ENCODE data around the gene FAM13A. TPM values are rescaled to one million over a fixed set of nuclear protein-coding genes. Genes with fewer than 3 reads are reported as not detected.
"Not testable (repeated sequence)": the region's sequence is repeated elsewhere in the genome, so short reads cannot be mapped to it uniquely, and the experiment has no call there.

Gene FAM13A
- total RNA-seq, 1 donor from 2014 or later, result 29.5 TPM

GRCh38 chr4:89070041-89070440 lies 13.1 kb upstream of the FAM13A start:
- DNase-seq (ENCODE audit: low spot score, unreplicated experiment), result no peak
- Mint-ChIP-seq H3K4me1 (ENCODE audit: low read depth) (no peaks in the 10 kb centered on the region), H3K27ac (no peak overlapping the region), H3K36me3 (ENCODE audit: insufficient read depth) (no peaks in the 10 kb centered on the region), H3K4me3 (ENCODE audit: low read depth) (no peak overlapping the region), H3K9me3 (ENCODE audit: low read depth) (no peaks in the 10 kb centered on the region), H3K27me3 (no peaks in the 10 kb centered on the region)
- TF ChIP-seq, protein P1, sequence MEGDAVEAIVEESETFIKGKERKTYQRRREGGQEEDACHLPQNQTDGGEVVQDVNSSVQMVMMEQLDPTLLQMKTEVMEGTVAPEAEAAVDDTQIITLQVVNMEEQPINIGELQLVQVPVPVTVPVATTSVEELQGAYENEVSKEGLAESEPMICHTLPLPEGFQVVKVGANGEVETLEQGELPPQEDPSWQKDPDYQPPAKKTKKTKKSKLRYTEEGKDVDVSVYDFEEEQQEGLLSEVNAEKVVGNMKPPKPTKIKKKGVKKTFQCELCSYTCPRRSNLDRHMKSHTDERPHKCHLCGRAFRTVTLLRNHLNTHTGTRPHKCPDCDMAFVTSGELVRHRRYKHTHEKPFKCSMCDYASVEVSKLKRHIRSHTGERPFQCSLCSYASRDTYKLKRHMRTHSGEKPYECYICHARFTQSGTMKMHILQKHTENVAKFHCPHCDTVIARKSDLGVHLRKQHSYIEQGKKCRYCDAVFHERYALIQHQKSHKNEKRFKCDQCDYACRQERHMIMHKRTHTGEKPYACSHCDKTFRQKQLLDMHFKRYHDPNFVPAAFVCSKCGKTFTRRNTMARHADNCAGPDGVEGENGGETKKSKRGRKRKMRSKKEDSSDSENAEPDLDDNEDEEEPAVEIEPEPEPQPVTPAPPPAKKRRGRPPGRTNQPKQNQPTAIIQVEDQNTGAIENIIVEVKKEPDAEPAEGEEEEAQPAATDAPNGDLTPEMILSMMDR (IDR thresholded peaks at IDR 0.05; ENCODE audit: unreplicated experiment), result no peak

DNA sequence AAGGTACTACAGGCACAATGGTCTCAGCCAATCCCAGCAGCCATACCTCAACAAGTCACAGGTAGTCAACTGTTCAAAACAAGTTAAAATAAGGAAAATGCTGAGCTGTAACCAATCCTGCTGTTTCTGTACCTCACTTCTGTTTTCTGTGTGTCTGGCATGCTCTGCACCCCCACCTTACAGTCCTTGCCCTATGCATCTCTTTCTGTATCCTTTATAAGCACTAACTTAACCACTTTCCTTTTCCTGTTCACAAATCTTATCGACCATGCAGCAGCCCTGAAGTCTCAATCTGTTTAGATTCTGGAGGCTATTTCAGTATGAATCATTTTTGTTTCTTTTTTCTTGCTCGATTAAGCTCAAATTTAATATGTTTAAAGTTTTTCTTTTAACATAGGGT lies 12.5 kb upstream of the FAM13A start:
- Mint-ChIP-seq H3K27me3 (no peaks in the 10 kb centered on the region), H3K4me3 (ENCODE audit: low read depth) (no peak overlapping the region), H3K36me3 (ENCODE audit: insufficient read depth) (no peaks in the 10 kb centered on the region), H3K27ac (no peak overlapping the region), H3K9me3 (ENCODE audit: low read depth) (no peaks in the 10 kb centered on the region), H3K4me1 (ENCODE audit: low read depth) (no peaks in the 10 kb centered on the region)
- TF ChIP-seq, protein P1 (IDR thresholded peaks at IDR 0.05; ENCODE audit: unreplicated experiment), result no peak
- DNase-seq (ENCODE audit: low spot score, unreplicated experiment), result no peak

- no peak overlapping the region for H3K4me3 Mint-ChIP-seq (ENCODE audit: low read depth)
- no peak for DNase-seq (ENCODE audit: low spot score, unreplicated experiment)
Measured at GRCh38 chr4:89067417-89067816, 10.4 kb upstream of the FAM13A start.

GRCh38 chr4:89064848-89065247 lies 7.9 kb upstream of the FAM13A start:
- Mint-ChIP-seq H3K4me1 (ENCODE audit: low read depth) (no peaks in the 10 kb centered on the region), H3K27ac (no peak overlapping the region), H3K4me3 (ENCODE audit: low read depth) (no peak overlapping the region), H3K36me3 (ENCODE audit: insufficient read depth) (peaks cover 2% of the 10 kb centered on the region), H3K9me3 (ENCODE audit: low read depth) (peaks cover 14% of the 10 kb centered on the region), H3K27me3 (no peaks in the 10 kb centered on the region)
- TF ChIP-seq, protein P1 (IDR thresholded peaks at IDR 0.05; ENCODE audit: unreplicated experiment), result no peak
- DNase-seq (ENCODE audit: low spot score, unreplicated experiment), result no peak

More at GRCh38 chr4:89067417-89067816, 10.4 kb upstream of the FAM13A start:
- no peaks in the 10 kb centered on the region for H3K4me1 Mint-ChIP-seq (ENCODE audit: low read depth)
- H3K27me3 Mint-ChIP-seq, result no peaks in the 10 kb centered on the region
- H3K9me3 Mint-ChIP-seq (ENCODE audit: low read depth), result no peaks in the 10 kb centered on the region
- TF ChIP-seq, protein P1 (IDR thresholded peaks at IDR 0.05; ENCODE audit: unreplicated experiment), result no peak
- H3K27ac Mint-ChIP-seq, result no peak overlapping the region
- H3K36me3 Mint-ChIP-seq (ENCODE audit: insufficient read depth), result no peaks in the 10 kb centered on the region

- DNase-seq (ENCODE audit: low spot score, unreplicated experiment); H3K36me3 Mint-ChIP-seq (ENCODE audit: insufficient read depth); H3K27ac Mint-ChIP-seq; H3K27me3 Mint-ChIP-seq: not testable (repeated sequence)
- peaks cover 18% of the 10 kb centered on the region for H3K9me3 Mint-ChIP-seq (ENCODE audit: low read depth)
- H3K4me3 Mint-ChIP-seq (ENCODE audit: low read depth), result peak overlapping the region; percentile 15
- H3K4me1 Mint-ChIP-seq (ENCODE audit: low read depth), result peaks cover 35% of the 10 kb centered on the region
Measured at GRCh38 chr4:89057844-89058243, 859 bp upstream of the FAM13A start.

GRCh38 chr4:89056292-89056952 lies 563 bp downstream of the FAM13A start:
- Mint-ChIP-seq H3K9me3 (ENCODE audit: low read depth) (peaks cover 17% of the 10 kb centered on the region), H3K4me3 (ENCODE audit: low read depth) (peak overlapping the region; percentile 80), H3K27me3 (no peaks in the 10 kb centered on the region), H3K27ac (peak overlapping the region; percentile 93), H3K4me1 (ENCODE audit: low read depth) (peaks cover 36% of the 10 kb centered on the region), H3K36me3 (ENCODE audit: insufficient read depth) (peaks cover 4% of the 10 kb centered on the region)
- TF ChIP-seq, protein P1 (IDR thresholded peaks at IDR 0.05; ENCODE audit: unreplicated experiment), result no peak
- no peak for DNase-seq (ENCODE audit: low spot score, unreplicated experiment)
